ENCODE measurements around the gene ZNF582. TPM values are rescaled to one million over a fixed set of nuclear protein-coding genes. Genes with fewer than 3 reads are reported as not detected.

ZNF582 gene
- total RNA-seq, 2 experiments from 2014 or later: 1.5 to 1.8 TPM

- Mint-ChIP-seq H3K9me3 (peaks cover 17% of the 10 kb centered on the region), H3K27ac (peak overlapping the region; percentile 87), H3K4me3 (peak overlapping the region; percentile 95), H3K27me3 (no peaks in the 10 kb centered on the region), H3K36me3 (ENCODE audit: low read depth) (peaks cover 93% of the 10 kb centered on the region), H3K4me1 (ENCODE audit: low read depth) (peaks cover 27% of the 10 kb centered on the region)
- peaks cover 5% of the 10 kb centered on the region for H3K36me3 ChIP-seq (ENCODE audit: insufficient read depth, low read length)
- ATAC-seq (ENCODE audit: poor library complexity) (peak; percentile 91), DNase-seq (peak; percentile 53 to 90 (median 72))
- H3K27me3 ChIP-seq (ENCODE audit: control insufficient read depth in 1 of 2, insufficient read depth in 2 of 2, low read length in 2 of 2): no peaks in the 10 kb centered on the region
- peaks cover 13% of the 10 kb centered on the region for H3K4me1 ChIP-seq (ENCODE audit: insufficient read depth, low read length)
- TF ChIP-seq CTCF (IDR thresholded peaks at IDR 0.05): no peak
- H3K9me3 ChIP-seq (ENCODE audit: control insufficient read depth in 1 of 2, insufficient read depth in 1 of 2, low read length in 2 of 2): peaks cover 18 to 33% of the 10 kb centered on the region in 2 experiments
- intact Hi-C loops (cut with DNase I, micrococcal nuclease): no loop called here
- CTCF ChIA-PET: no interaction called here
- peak overlapping the region; percentile 8 to 45 for H3K27ac ChIP-seq (ENCODE audit: low read depth in 1 of 2, low read length in 2 of 2)
- POLR2A ChIA-PET: interaction anchor here (0.7 to 2.0 kb wide), 3 partner anchors 53 to 1379 kb away, joined by 3 to 10 read pairs (median 4); partner anchors contain the start of genes ZNF776, ZNF805 and ZSCAN5A
- peak overlapping the region; percentile 58 for H3K4me3 ChIP-seq (ENCODE audit: low read length)
Measured at GRCh38 chr19:56367829-56368711, 25.3 kb downstream of the ZNF582 start.

- no peaks in the 10 kb centered on the region for H3K27me3 ChIP-seq (ENCODE audit: control insufficient read depth in 1 of 2, insufficient read depth in 2 of 2, low read length in 2 of 2)
- CTCF ChIA-PET: no interaction called here
- no peak overlapping the region for H3K4me3 ChIP-seq (ENCODE audit: low read length)
- no peak for TF ChIP-seq CTCF (IDR thresholded peaks at IDR 0.05)
- H3K4me1 ChIP-seq (ENCODE audit: insufficient read depth, low read length): no peaks in the 10 kb centered on the region
- peaks cover 17 to 45% of the 10 kb centered on the region in 2 experiments for H3K9me3 ChIP-seq (ENCODE audit: control insufficient read depth in 1 of 2, insufficient read depth in 1 of 2, low read length in 2 of 2)
- Mint-ChIP-seq H3K36me3 (ENCODE audit: low read depth) (peaks cover 79% of the 10 kb centered on the region), H3K9me3 (peaks cover 18% of the 10 kb centered on the region), H3K4me1 (ENCODE audit: low read depth) (no peaks in the 10 kb centered on the region), H3K27ac (no peak overlapping the region), H3K4me3 (no peak overlapping the region), H3K27me3 (no peaks in the 10 kb centered on the region)
- no peak for DNase-seq
- no peak for ATAC-seq (ENCODE audit: poor library complexity)
- no peak overlapping the region for H3K27ac ChIP-seq (ENCODE audit: low read depth in 1 of 2, low read length in 2 of 2)
- POLR2A ChIA-PET: no interaction called here
- intact Hi-C loops (cut with DNase I, micrococcal nuclease): no loop called here
- H3K36me3 ChIP-seq (ENCODE audit: insufficient read depth, low read length): no peaks in the 10 kb centered on the region
Measured at GRCh38 chr19:56360841-56361240, 32.5 kb downstream of the ZNF582 start.

- DNase-seq (no peak), ATAC-seq (ENCODE audit: poor library complexity) (no peak)
- no peaks in the 10 kb centered on the region for H3K27me3 ChIP-seq (ENCODE audit: control insufficient read depth in 1 of 2, insufficient read depth in 2 of 2, low read length in 2 of 2)
- H3K4me1 ChIP-seq (ENCODE audit: insufficient read depth, low read length): no peaks in the 10 kb centered on the region
- H3K27ac Mint-ChIP-seq: no peak overlapping the region
- H3K9me3 Mint-ChIP-seq: peaks cover 14% of the 10 kb centered on the region
- peaks cover 10 to 26% of the 10 kb centered on the region in 2 experiments for H3K9me3 ChIP-seq (ENCODE audit: control insufficient read depth in 1 of 2, insufficient read depth in 1 of 2, low read length in 2 of 2)
- no peak for TF ChIP-seq CTCF (IDR thresholded peaks at IDR 0.05)
- H3K36me3 ChIP-seq (ENCODE audit: insufficient read depth, low read length): no peaks in the 10 kb centered on the region
- H3K4me3 Mint-ChIP-seq: no peak overlapping the region
- H3K4me3 ChIP-seq (ENCODE audit: low read length): no peak overlapping the region
- CTCF ChIA-PET: no interaction called here
- peaks cover 45% of the 10 kb centered on the region for H3K36me3 Mint-ChIP-seq (ENCODE audit: low read depth)
- intact Hi-C loops (cut with DNase I, micrococcal nuclease): no loop called here
- H3K27ac ChIP-seq (ENCODE audit: low read depth in 1 of 2, low read length in 2 of 2): no peak overlapping the region
- POLR2A ChIA-PET: no interaction called here
- H3K4me1 Mint-ChIP-seq (ENCODE audit: low read depth): no peaks in the 10 kb centered on the region
- H3K27me3 Mint-ChIP-seq: no peaks in the 10 kb centered on the region
Measured at GRCh38 chr19:56356944-56357343, 36.4 kb downstream of the ZNF582 start.

Data from CD4-positive, alpha-beta T cell (primary cell).